GM12878 (cell line): ENCODE results near the gene SLC6A12. TPM values are rescaled to one million over a fixed set of nuclear protein-coding genes. Genes with fewer than 3 reads are reported as not detected.

Source experiments
- ATAC-seq: fragments of 200-7000 bp; cut with Tn5 transposase; 3 replicates; pipeline ENCODE4 v1.9.1; 2020; ENCODE audit warnings: mild to moderate bottlenecking, moderate library complexity
- BruUV-seq: library from RNA; stranded (reverse); fragments of 400-500 nt; replicated peaks from 2 replicates; lab custom pipeline; 2021; lab: Mats Ljungman, UMichigan
- CTCF ChIA-PET: fragments of 300-600 bp; sonication (Branson Sonifier 250); formaldehyde crosslinking; extraction: SDS; loops from one replicate; lab custom pipeline; 2021; ENCODE audit warnings: inconsistent platforms; lab: Yijun Ruan, JAX
- POLR2A ChIA-PET: fragments of 350-600 bp; formaldehyde crosslinking; extraction: SDS; loops from one replicate; lab custom pipeline; 2021; ENCODE audit warnings: inconsistent platforms; lab: Charles Lee
- RAD21 ChIA-PET: fragments of 300-600 bp; sonication (Branson Sonifier 250); formaldehyde crosslinking; loops from one replicate; lab custom pipeline; 2023; ENCODE audit warnings: antibody characterized with exemption; ENCODE audit not compliant: unreplicated experiment; lab: Charles Lee
- SMC1A ChIA-PET: fragments of 300-600 bp; sonication (Branson Sonifier 250); formaldehyde crosslinking; loops from one replicate; lab custom pipeline; 2023; ENCODE audit not compliant: unreplicated experiment, uncharacterized antibody; lab: Charles Lee
- DNase-seq: peaks from one replicate; pipeline ENCODE4 v3.0.0-alpha.2; 2011; ENCODE audit warnings: low read depth, low spot score
- FAIRE-seq: peaks from 3 replicates; lab custom pipeline; 2011; peaks lifted over from hg19 to GRCh38; lab: Jason Lieb, UNC
- H2AFZ ChIP-seq: 2 replicates; pipeline ENCODE4 v1.6.0; 2011; ENCODE audit warnings: low read depth, low read length, control low read depth; ENCODE audit not compliant: control insufficient read depth
- H3K27ac ChIP-seq: 2 replicates; pipeline ENCODE4 v1.5.1; 2011; ENCODE audit warnings: control low read depth; ENCODE audit not compliant: control insufficient read depth, insufficient read depth
- H3K27me3 ChIP-seq, 2 experiments: replicated peaks in 1 of 2; 2 replicates each; pipeline versions ENCODE4 v1.6.0 to v1.6.1; 2011; ENCODE audit warnings: low read length in 1 of 2; ENCODE audit not compliant: control insufficient read depth in 2 of 2, insufficient read depth in 2 of 2
- H3K36me3 ChIP-seq, 2 experiments: 2 replicates each; pipeline ENCODE4 v1.5.1; 2011; ENCODE audit warnings: low read length in 1 of 2; ENCODE audit not compliant: control insufficient read depth in 2 of 2, insufficient read depth in 2 of 2
- H3K4me1 ChIP-seq: 2 replicates; pipeline ENCODE4 v1.6.1; 2011; ENCODE audit warnings: mild to moderate bottlenecking, low read length, moderate library complexity, mixed read lengths; ENCODE audit not compliant: control insufficient read depth, insufficient read depth
- H3K4me2 ChIP-seq: 2 replicates; pipeline ENCODE4 v1.6.0; 2011; ENCODE audit warnings: control low read depth; ENCODE audit not compliant: control insufficient read depth, insufficient read depth
- H3K4me3 ChIP-seq: fragments of 200-600 bp; sonication (generic); 2 replicates; pipeline ENCODE4 v1.5.1; 2016
- H3K79me2 ChIP-seq: 2 replicates; pipeline ENCODE4 v1.6.0; 2011; ENCODE audit warnings: low read length; ENCODE audit not compliant: control insufficient read depth, insufficient read depth
- H3K9ac ChIP-seq: 2 replicates; pipeline ENCODE4 v1.8.0; 2011; ENCODE audit warnings: low read length, control low read depth, mixed read lengths; ENCODE audit not compliant: control insufficient read depth, insufficient read depth
- H3K9me3 ChIP-seq: replicated peaks from 3 replicates; pipeline ENCODE4 v1.5.1; 2011; ENCODE audit warnings: mild to moderate bottlenecking, low read length; ENCODE audit not compliant: control insufficient read depth, insufficient read depth
- H4K20me1 ChIP-seq: 2 replicates; pipeline ENCODE4 v1.6.0; 2011; ENCODE audit not compliant: control insufficient read depth, insufficient read depth
- BRCA1 ChIP-seq: IDR thresholded peaks from 2 replicates; pipeline ENCODE4 v1.6.1; 2011; ENCODE audit warnings: low read depth, low read length, improper control_type of control experiment
- FOXM1 ChIP-seq: IDR thresholded peaks from 2 replicates; pipeline ENCODE4 v1.6.1; 2012; ENCODE audit warnings: low read depth, mild to moderate bottlenecking, inconsistent platforms, low read length, moderate library complexity
- IKZF1 ChIP-seq: fragments of 450-650 bp; conservative IDR thresholded peaks from 2 replicates; pipeline ENCODE4 v1.6.1; 2017; ENCODE audit warnings: antibody characterized with exemption, mild to moderate bottlenecking
- SUPT20H ChIP-seq: IDR thresholded peaks from 2 replicates; pipeline ENCODE4 v1.6.1; 2011; ENCODE audit warnings: low read depth, mild to moderate bottlenecking, low read length, moderate library complexity, borderline replicate concordance; ENCODE audit not compliant: control insufficient read depth
- ZNF217 ChIP-seq: fragments of 450-650 bp; IDR thresholded peaks from 2 replicates; pipeline ENCODE4 v1.6.1; 2017; ENCODE audit warnings: antibody characterized with exemption, mild to moderate bottlenecking
- ZNF384 ChIP-seq: IDR thresholded peaks from 2 replicates; pipeline ENCODE4 v1.6.1; 2012; ENCODE audit warnings: low read depth, mild to moderate bottlenecking, low read length, improper control_type of control experiment, borderline replicate concordance
- ZZZ3 ChIP-seq: IDR thresholded peaks from 2 replicates; pipeline ENCODE4 v1.6.1; 2011; ENCODE audit warnings: low read depth; ENCODE audit not compliant: control insufficient read depth, insufficient read length
- WGBS: methylation state at CpG from one replicate; pipeline ENCODE4 v1.1.6; 2016; ENCODE audit warnings: low lambda C conversion rate; ENCODE audit not compliant: insufficient replicate concordance, insufficient coverage; ENCODE audit errors: missing lambda C conversion rate; 5-methylcytosine and 5-hydroxymethylcytosine counted together
- in situ Hi-C: fragments of 300-500 bp; cut with MboI; formaldehyde crosslinking; loops from 9 replicates; pipeline ENCODE4 v1.14.3; 2018; ENCODE audit warnings: mixed read lengths
- intact Hi-C: fragments of 100-400 bp; cut with micrococcal nuclease; formaldehyde crosslinking; loops from one replicate; pipeline ENCODE4 v1.14.2; 2022; ENCODE audit not compliant: unreplicated experiment
- polyA plus RNA-seq, 11 experiments: library from polyadenylated mRNA; depleted of rRNA in 4 of 11; unstranded in 6 of 11; stranded (reverse) in 5 of 11; fragments of >200 nt; fragmentation: Nextera tagmentation in 4 of 11; fragmentation: Illumina TruSeq in 1 of 11; extraction: Ambion mirVana in 4 of 11; extraction: Trizol in 1 of 11; gene quantifications; 1 replicate in 1 of 11; 2 replicates in 10 of 11; pipeline versions ENCODE4 v1.2.1 to v1.2.3, GENCODE V29; 2011 to 2016; ENCODE audit warnings: inconsistent platforms in 2 of 11, missing spikeins in 2 of 11, low read depth in 1 of 11
- total RNA-seq, 4 experiments: library from RNA; depleted of rRNA in 3 of 4; stranded (reverse); fragments of >200 nt in 3 of 4; fragmentation: Illumina TruSeq in 1 of 4; extraction: Trizol in 1 of 4; gene quantifications; 2 replicates each; pipeline versions ENCODE4 v1.2.1 to v1.2.3, GENCODE V29; 2013 to 2021
- TF ChIP-seq, protein P1 (sequence below): IDR thresholded peaks from 2 replicates; pipeline ENCODE4 v1.6.1; 2011; ENCODE audit warnings: low read depth, mild to moderate bottlenecking, low read length, moderate library complexity, borderline replicate concordance; ENCODE audit errors: extremely low read depth
- TF ChIP-seq, protein P2 (sequence below): IDR thresholded peaks from 2 replicates; pipeline ENCODE4 v1.6.1; 2011; ENCODE audit warnings: low read depth, low read length, improper control_type of control experiment, borderline replicate concordance
- TF ChIP-seq, protein P3 (sequence below): fragments of 450-650 bp; IDR thresholded peaks from 2 replicates; pipeline ENCODE4 v1.6.1; 2017; ENCODE audit warnings: mild to moderate bottlenecking, moderate library complexity
- TF ChIP-seq, protein P4 (sequence below): fragments of 450-650 bp; IDR thresholded peaks from 2 replicates; pipeline ENCODE4 v1.6.1; 2017; ENCODE audit warnings: borderline replicate concordance
- TF ChIP-seq, protein P5 (sequence below): fragments of 450-650 bp; IDR thresholded peaks from 2 replicates; pipeline ENCODE4 v1.6.1; 2017; ENCODE audit warnings: low read depth, mild to moderate bottlenecking, moderate library complexity

Gene SLC6A12
- total and polyA plus RNA-seq, 10 of the 15 experiments (the other 5 are each of a cell fraction or from before 2014, with no cell fraction given), result 0.06 to 0.11 (median 0.07) TPM; not detected in 7

DNA sequence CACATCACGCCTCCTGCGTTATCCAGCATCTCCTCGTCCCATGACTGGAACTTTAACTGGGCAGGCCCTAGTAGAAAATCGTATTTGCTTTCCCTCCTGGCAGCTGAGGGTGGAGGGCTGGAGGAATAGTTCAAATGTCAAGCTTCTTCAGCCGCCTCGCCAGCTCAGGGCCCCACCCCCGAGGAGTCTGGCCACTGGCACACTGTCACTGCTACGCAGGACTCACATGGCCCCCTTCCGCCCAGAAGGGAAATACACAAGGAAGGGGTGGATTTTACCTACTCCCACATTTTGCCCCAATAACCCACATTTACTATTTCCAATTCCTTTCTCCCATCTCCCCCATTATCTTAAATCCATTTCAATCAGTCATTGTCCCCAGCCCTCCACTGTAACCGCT lies 40.1 kb upstream of the SLC6A12 start:
- H3K27me3 ChIP-seq, result peaks cover 0 to 3% of the 10 kb centered on the region in 2 experiments; a peak in 1 of 4 replicates
- ChIA-PET SMC1A (no interaction called here), RAD21 (no interaction called here), CTCF (no interaction called here), POLR2A (no interaction called here)
- intact Hi-C loops (no loop called here), in situ Hi-C loops (no loop called here)
- WGBS, result 57% methylated on average over 10 of the region's 10 CpGs
- no peak overlapping the region for H3K9ac ChIP-seq
- DNase-seq (no peak), ATAC-seq (no peak), FAIRE-seq (no peak)
- TF ChIP-seq BRCA1 (no peak), ZNF217 (no peak), ZZZ3 (no peak), ZNF384 (no peak), FOXM1 (no peak), SUPT20H (no peak), IKZF1 (no peak)
- TF ChIP-seq, protein P1, sequence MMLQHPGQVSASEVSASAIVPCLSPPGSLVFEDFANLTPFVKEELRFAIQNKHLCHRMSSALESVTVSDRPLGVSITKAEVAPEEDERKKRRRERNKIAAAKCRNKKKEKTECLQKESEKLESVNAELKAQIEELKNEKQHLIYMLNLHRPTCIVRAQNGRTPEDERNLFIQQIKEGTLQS, result no peak
- TF ChIP-seq, protein P2, sequence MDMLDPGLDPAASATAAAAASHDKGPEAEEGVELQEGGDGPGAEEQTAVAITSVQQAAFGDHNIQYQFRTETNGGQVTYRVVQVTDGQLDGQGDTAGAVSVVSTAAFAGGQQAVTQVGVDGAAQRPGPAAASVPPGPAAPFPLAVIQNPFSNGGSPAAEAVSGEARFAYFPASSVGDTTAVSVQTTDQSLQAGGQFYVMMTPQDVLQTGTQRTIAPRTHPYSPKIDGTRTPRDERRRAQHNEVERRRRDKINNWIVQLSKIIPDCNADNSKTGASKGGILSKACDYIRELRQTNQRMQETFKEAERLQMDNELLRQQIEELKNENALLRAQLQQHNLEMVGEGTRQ, result no peak
- TF ChIP-seq, protein P3, sequence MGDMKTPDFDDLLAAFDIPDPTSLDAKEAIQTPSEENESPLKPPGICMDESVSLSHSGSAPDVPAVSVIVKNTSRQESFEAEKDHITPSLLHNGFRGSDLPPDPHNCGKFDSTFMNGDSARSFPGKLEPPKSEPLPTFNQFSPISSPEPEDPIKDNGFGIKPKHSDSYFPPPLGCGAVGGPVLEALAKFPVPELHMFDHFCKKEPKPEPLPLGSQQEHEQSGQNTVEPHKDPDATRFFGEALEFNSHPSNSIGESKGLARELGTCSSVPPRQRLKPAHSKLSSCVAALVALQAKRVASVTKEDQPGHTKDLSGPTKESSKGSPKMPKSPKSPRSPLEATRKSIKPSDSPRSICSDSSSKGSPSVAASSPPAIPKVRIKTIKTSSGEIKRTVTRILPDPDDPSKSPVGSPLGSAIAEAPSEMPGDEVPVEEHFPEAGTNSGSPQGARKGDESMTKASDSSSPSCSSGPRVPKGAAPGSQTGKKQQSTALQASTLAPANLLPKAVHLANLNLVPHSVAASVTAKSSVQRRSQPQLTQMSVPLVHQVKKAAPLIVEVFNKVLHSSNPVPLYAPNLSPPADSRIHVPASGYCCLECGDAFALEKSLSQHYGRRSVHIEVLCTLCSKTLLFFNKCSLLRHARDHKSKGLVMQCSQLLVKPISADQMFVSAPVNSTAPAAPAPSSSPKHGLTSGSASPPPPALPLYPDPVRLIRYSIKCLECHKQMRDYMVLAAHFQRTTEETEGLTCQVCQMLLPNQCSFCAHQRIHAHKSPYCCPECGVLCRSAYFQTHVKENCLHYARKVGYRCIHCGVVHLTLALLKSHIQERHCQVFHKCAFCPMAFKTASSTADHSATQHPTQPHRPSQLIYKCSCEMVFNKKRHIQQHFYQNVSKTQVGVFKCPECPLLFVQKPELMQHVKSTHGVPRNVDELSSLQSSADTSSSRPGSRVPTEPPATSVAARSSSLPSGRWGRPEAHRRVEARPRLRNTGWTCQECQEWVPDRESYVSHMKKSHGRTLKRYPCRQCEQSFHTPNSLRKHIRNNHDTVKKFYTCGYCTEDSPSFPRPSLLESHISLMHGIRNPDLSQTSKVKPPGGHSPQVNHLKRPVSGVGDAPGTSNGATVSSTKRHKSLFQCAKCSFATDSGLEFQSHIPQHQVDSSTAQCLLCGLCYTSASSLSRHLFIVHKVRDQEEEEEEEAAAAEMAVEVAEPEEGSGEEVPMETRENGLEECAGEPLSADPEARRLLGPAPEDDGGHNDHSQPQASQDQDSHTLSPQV, result no peak
- TF ChIP-seq, protein P4, sequence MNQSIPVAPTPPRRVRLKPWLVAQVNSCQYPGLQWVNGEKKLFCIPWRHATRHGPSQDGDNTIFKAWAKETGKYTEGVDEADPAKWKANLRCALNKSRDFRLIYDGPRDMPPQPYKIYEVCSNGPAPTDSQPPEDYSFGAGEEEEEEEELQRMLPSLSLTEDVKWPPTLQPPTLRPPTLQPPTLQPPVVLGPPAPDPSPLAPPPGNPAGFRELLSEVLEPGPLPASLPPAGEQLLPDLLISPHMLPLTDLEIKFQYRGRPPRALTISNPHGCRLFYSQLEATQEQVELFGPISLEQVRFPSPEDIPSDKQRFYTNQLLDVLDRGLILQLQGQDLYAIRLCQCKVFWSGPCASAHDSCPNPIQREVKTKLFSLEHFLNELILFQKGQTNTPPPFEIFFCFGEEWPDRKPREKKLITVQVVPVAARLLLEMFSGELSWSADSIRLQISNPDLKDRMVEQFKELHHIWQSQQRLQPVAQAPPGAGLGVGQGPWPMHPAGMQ, result no peak
- TF ChIP-seq, protein P5, sequence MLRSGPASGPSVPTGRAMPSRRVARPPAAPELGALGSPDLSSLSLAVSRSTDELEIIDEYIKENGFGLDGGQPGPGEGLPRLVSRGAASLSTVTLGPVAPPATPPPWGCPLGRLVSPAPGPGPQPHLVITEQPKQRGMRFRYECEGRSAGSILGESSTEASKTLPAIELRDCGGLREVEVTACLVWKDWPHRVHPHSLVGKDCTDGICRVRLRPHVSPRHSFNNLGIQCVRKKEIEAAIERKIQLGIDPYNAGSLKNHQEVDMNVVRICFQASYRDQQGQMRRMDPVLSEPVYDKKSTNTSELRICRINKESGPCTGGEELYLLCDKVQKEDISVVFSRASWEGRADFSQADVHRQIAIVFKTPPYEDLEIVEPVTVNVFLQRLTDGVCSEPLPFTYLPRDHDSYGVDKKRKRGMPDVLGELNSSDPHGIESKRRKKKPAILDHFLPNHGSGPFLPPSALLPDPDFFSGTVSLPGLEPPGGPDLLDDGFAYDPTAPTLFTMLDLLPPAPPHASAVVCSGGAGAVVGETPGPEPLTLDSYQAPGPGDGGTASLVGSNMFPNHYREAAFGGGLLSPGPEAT, result no peak
- no peak overlapping the region for H3K27ac ChIP-seq
- H3K9me3 ChIP-seq, result no peaks in the 10 kb centered on the region
- no peaks in the 10 kb centered on the region for H3K4me1 ChIP-seq
- no peak overlapping the region for H3K4me2 ChIP-seq
- H3K79me2 ChIP-seq, result no peaks in the 10 kb centered on the region
- H3K36me3 ChIP-seq, result no peaks in the 10 kb centered on the region
- no TSS peak for BruUV-seq
- H3K4me3 ChIP-seq, result no peak overlapping the region
- H2AFZ ChIP-seq, result no peak overlapping the region
- H4K20me1 ChIP-seq, result no peaks in the 10 kb centered on the region
